Neural progenitor cell (in vitro differentiated cells): Measurements from ENCODE around the gene DPYD.

Experiments
- EZH2 ChIP-seq: fragments of 200-600 bp; sonication (generic); IDR thresholded peaks from 2 replicates; pipeline ENCODE4 v1.6.1; 2017; ENCODE audit warnings: antibody characterized with exemption, mild to moderate bottlenecking, moderate library complexity
- EZH2phosphoT487 ChIP-seq: fragments of 200-600 bp; sonication (generic); IDR thresholded peaks from 2 replicates; pipeline ENCODE4 v1.6.1; 2017; ENCODE audit warnings: antibody characterized with exemption
- TF ChIP-seq, protein P1 (sequence below): fragments of 200-600 bp; sonication (generic); IDR thresholded peaks from 2 replicates; pipeline ENCODE4 v1.5.1; 2017; ENCODE audit warnings: antibody characterized with exemption, mild to moderate bottlenecking

DNA sequence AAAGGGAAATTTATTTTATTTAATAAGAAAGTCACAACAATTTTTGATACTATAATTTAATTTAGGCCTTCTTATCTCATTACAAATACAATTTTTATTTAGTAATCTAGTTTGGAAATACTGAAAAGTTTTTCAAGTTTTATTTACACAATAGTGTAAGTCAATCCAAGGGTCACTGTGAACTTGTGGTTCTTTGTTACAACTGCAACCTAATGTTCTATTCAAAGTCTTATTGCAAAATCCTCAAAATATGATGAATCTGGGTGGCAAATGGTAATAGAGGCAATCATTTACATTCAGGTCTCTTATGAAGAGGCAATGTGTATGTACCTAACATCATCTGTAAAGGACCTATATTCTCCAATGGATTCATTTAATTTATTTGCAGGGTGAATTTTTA is 421.2 kb downstream of the DPYD start:
- TF ChIP-seq, protein P1, sequence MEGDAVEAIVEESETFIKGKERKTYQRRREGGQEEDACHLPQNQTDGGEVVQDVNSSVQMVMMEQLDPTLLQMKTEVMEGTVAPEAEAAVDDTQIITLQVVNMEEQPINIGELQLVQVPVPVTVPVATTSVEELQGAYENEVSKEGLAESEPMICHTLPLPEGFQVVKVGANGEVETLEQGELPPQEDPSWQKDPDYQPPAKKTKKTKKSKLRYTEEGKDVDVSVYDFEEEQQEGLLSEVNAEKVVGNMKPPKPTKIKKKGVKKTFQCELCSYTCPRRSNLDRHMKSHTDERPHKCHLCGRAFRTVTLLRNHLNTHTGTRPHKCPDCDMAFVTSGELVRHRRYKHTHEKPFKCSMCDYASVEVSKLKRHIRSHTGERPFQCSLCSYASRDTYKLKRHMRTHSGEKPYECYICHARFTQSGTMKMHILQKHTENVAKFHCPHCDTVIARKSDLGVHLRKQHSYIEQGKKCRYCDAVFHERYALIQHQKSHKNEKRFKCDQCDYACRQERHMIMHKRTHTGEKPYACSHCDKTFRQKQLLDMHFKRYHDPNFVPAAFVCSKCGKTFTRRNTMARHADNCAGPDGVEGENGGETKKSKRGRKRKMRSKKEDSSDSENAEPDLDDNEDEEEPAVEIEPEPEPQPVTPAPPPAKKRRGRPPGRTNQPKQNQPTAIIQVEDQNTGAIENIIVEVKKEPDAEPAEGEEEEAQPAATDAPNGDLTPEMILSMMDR: no peak
- no peak for TF ChIP-seq EZH2
- no peak for TF ChIP-seq EZH2phosphoT487
